K562 (cell line): Measurements from ENCODE around the gene ABCC5.
"Not testable (repeated sequence)": the region's sequence is repeated elsewhere in the genome, so short reads cannot be mapped to it uniquely, and the experiment has no call there.

ENCODE experiments used
- BRD4 ChIP-seq: fragments of 200-600 bp; sonication (generic); IDR thresholded peaks from 2 replicates; pipeline ENCODE4 v1.6.1; 2017; ENCODE audit warnings: inconsistent platforms
- EZH2 ChIP-seq: IDR thresholded peaks from 2 replicates; pipeline ENCODE4 v1.6.1; 2012; ENCODE audit warnings: low read depth, mild to moderate bottlenecking, inconsistent platforms, low read length, borderline replicate concordance
- HDGF ChIP-seq: fragments of 450-650 bp; IDR thresholded peaks from 2 replicates; pipeline ENCODE4 v1.6.1; 2016
- SMAD1 ChIP-seq: fragments of 150-350 bp; IDR thresholded peaks from 2 replicates; pipeline ENCODE4 v1.6.1; 2014; ENCODE audit warnings: low read length, low read depth; ENCODE audit not compliant: partially characterized antibody
- ZNF408 ChIP-seq: fragments of 250-450 bp; sonication (Bioruptor Pico); IDR thresholded peaks from 2 replicates; pipeline ENCODE4 v1.4.0; 2020; ENCODE audit warnings: low read depth, mild to moderate bottlenecking, moderate library complexity
- ZNF551 ChIP-seq: fragments of 250-450 bp; sonication (Bioruptor Pico); IDR thresholded peaks from 2 replicates; pipeline ENCODE4 v1.5.0; 2021; ENCODE audit warnings: mild to moderate bottlenecking, moderate library complexity
- TF ChIP-seq, protein P1 (sequence below): fragments of 450-650 bp; IDR thresholded peaks from 2 replicates; pipeline ENCODE4 v1.6.1; 2016; ENCODE audit warnings: low read depth, mild to moderate bottlenecking, moderate library complexity
- TF ChIP-seq, protein P2 (sequence below), 3 experiments: IDR thresholded peaks in 2 of 3; conservative IDR thresholded peaks in 1 of 3; 2 replicates each; pipeline ENCODE4 v1.5.1; 2011 to 2012; ENCODE audit warnings: low read length in 3 of 3, mild to moderate bottlenecking in 3 of 3, control low read depth in 2 of 3, improper control_type of control experiment in 1 of 3, inconsistent platforms in 1 of 3, low read depth in 1 of 3, mixed read lengths in 1 of 3, moderate library complexity in 1 of 3; ENCODE audit not compliant: insufficient read depth in 2 of 3
- TF ChIP-seq, protein P3 (sequence below): sonication (generic); formaldehyde crosslinking; IDR thresholded peaks from 2 replicates; pipeline ENCODE4 v1.8.1; 2022; ENCODE audit warnings: missing genetic modification reagents

DNA sequence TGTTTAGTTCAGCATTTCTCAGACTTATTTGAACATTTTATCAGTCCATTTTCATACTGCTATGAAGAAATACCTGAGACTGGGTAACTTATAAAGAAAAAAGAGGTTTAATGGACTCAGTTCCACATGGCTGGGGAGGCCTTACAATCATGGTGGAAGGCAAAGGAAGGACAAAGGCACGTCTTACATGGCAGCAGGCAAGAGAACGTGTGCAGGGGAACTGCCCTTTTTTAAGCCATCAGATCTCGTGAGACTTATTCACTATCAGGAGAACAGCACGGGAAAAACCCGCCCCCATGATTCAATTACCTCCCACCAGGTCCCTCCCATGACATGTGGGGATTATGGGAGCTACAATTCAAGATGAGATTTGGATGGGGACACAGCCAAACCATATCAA lies 7.6 kb upstream of the ABCC5 start:
- TF ChIP-seq, protein P1, sequence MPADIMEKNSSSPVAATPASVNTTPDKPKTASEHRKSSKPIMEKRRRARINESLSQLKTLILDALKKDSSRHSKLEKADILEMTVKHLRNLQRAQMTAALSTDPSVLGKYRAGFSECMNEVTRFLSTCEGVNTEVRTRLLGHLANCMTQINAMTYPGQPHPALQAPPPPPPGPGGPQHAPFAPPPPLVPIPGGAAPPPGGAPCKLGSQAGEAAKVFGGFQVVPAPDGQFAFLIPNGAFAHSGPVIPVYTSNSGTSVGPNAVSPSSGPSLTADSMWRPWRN, result not testable (repeated sequence)
- not testable (repeated sequence) for TF ChIP-seq ZNF551 (CRISPR knock-in tag); BRD4; EZH2; ZNF408; HDGF; SMAD1
- TF ChIP-seq, protein P2, sequence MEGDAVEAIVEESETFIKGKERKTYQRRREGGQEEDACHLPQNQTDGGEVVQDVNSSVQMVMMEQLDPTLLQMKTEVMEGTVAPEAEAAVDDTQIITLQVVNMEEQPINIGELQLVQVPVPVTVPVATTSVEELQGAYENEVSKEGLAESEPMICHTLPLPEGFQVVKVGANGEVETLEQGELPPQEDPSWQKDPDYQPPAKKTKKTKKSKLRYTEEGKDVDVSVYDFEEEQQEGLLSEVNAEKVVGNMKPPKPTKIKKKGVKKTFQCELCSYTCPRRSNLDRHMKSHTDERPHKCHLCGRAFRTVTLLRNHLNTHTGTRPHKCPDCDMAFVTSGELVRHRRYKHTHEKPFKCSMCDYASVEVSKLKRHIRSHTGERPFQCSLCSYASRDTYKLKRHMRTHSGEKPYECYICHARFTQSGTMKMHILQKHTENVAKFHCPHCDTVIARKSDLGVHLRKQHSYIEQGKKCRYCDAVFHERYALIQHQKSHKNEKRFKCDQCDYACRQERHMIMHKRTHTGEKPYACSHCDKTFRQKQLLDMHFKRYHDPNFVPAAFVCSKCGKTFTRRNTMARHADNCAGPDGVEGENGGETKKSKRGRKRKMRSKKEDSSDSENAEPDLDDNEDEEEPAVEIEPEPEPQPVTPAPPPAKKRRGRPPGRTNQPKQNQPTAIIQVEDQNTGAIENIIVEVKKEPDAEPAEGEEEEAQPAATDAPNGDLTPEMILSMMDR (IDR thresholded peaks at IDR 0.05 in 2 of 3, conservative IDR thresholded peaks at IDR 0.05 in 1 of 3; ENCODE audit: insufficient read depth in 2 of 3, low read depth in 1 of 3, low read length in 3 of 3), result not testable (repeated sequence)
- TF ChIP-seq, protein P3, sequence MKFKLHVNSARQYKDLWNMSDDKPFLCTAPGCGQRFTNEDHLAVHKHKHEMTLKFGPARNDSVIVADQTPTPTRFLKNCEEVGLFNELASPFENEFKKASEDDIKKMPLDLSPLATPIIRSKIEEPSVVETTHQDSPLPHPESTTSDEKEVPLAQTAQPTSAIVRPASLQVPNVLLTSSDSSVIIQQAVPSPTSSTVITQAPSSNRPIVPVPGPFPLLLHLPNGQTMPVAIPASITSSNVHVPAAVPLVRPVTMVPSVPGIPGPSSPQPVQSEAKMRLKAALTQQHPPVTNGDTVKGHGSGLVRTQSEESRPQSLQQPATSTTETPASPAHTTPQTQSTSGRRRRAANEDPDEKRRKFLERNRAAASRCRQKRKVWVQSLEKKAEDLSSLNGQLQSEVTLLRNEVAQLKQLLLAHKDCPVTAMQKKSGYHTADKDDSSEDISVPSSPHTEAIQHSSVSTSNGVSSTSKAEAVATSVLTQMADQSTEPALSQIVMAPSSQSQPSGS (CRISPR knock-in tag), result not testable (repeated sequence)
